BLaER1 treated with 17β-estradiol and CSF1 and Interleukin-3, amounts not matched to agents 10 nM and 100 nM (cell line): ENCODE measurements around the gene GFPT1.

ENCODE experiments used
- H3K27ac ChIP-seq, 11 experiments: shearing (Covaris generic); formaldehyde crosslinking; 2 replicates each; pipeline ENCODE4 v1.8.1; 2022
- H3K27me3 ChIP-seq, 11 experiments: shearing (Covaris generic); formaldehyde crosslinking; 2 replicates each; pipeline ENCODE4 v1.8.1; 2022
- H3K36me3 ChIP-seq, 11 experiments: shearing (Covaris generic); formaldehyde crosslinking; 2 replicates each; pipeline ENCODE4 v1.8.1; 2022
- H3K4me1 ChIP-seq, 10 experiments: shearing (Covaris generic); formaldehyde crosslinking; 2 replicates each; pipeline ENCODE4 v1.8.1; 2022
- H3K4me2 ChIP-seq, 11 experiments: shearing (Covaris generic); formaldehyde crosslinking; 2 replicates each; pipeline ENCODE4 v1.8.1; 2022
- H3K4me3 ChIP-seq, 10 experiments: shearing (Covaris generic); formaldehyde crosslinking; 2 replicates each; pipeline ENCODE4 v1.8.1; 2022
- H3K9ac ChIP-seq, 11 experiments: shearing (Covaris generic); formaldehyde crosslinking; 2 replicates each; pipeline ENCODE4 v1.8.1; 2022
- H3K9me3 ChIP-seq, 11 experiments: shearing (Covaris generic); formaldehyde crosslinking; replicated peaks in 1 of 11; 2 replicates each; pipeline ENCODE4 v1.8.1; 2022
- H4K20me1 ChIP-seq, 11 experiments: shearing (Covaris generic); formaldehyde crosslinking; 2 replicates each; pipeline ENCODE4 v1.8.1; 2022
- Cebpa-rat ChIP-seq, 11 experiments: shearing (Covaris generic); IDR thresholded peaks; 2 replicates each; pipeline ENCODE4 v1.8.1; 2022

Gene GFPT1

DNA sequence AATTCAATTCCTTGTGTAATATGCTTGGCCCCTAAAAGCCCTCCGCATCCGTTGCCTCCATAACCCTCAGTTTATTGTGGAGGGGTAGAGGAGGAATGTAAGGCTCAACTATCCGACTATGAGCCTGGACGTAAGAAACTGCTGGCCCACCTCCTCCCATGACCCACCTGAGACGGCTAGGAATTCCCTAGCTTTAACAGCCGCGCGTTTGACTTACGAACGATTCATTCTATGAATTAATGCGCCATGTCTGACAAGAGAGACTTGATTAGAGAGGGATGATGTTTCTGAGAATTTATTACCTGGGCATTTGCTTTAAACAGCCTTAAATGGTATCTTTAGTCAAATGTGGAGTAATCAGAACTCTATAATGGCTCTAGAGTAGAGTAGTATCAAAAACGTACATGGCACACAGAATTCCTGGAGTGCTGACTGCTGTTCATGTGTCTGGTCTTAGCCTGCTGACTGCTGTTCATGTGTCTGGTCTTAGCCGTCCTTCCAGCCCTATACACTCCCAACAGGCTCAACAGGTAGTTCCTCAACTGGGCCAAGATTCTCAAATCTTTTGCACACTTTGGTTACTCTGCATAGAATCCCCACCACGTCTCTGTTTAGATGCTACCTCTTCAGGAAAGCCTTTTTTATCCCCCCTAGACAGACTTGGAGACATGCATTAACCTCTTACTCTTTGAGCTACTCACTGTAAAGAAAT, 899 bp upstream of the GFPT1 start:
- no peak for TF ChIP-seq Cebpa-rat (IDR thresholded peaks at IDR 0.05)
- Histone ChIP-seq H3K4me1 (peaks cover 30 to 54% (median 37%) of the 10 kb centered on the region in 10 experiments), H3K9me3 (no peaks in the 10 kb centered on the region), H3K9ac (peak overlapping the region; percentile 77 to 88 (median 85)), H3K36me3 (peaks cover 0 to 6% (median under 1%) of the 10 kb centered on the region in 11 experiments; a peak in 7 of 22 replicates), H3K4me2 (peak overlapping the region; percentile 78 to 94 (median 91)), H3K27me3 (no peaks in the 10 kb centered on the region), H3K27ac (peak overlapping the region; percentile 66 to 85 (median 80)), H3K4me3 (peak overlapping the region; percentile 75 to 89 (median 80)), H4K20me1 (peaks cover 0 to 27% (median 2%) of the 10 kb centered on the region in 11 experiments; a peak in 9 of 22 replicates)

GRCh38 chr2:69386360-69386759, 667 bp downstream of the GFPT1 start:
- no peaks in the 10 kb centered on the region for H3K9me3 ChIP-seq
- H3K27ac ChIP-seq, result peak overlapping the region; percentile 66 to 85 (median 80)
- peak overlapping the region; percentile 75 to 89 (median 80) for H3K4me3 ChIP-seq
- no peaks in the 10 kb centered on the region for H3K27me3 ChIP-seq
- H3K4me1 ChIP-seq, result peaks cover 46 to 70% (median 53%) of the 10 kb centered on the region in 10 experiments
- H3K4me2 ChIP-seq, result peak overlapping the region; percentile 84 to 94 (median 91)
- TF ChIP-seq Cebpa-rat (IDR thresholded peaks at IDR 0.05), result no peak
- peaks cover 0 to 43% (median 11%) of the 10 kb centered on the region in 11 experiments; a peak in 12 of 22 replicates for H4K20me1 ChIP-seq
- peak overlapping the region; percentile 77 to 88 (median 85) for H3K9ac ChIP-seq
- H3K36me3 ChIP-seq, result peaks cover 0 to 15% (median 0%) of the 10 kb centered on the region in 11 experiments; a peak in 6 of 22 replicates

DNA sequence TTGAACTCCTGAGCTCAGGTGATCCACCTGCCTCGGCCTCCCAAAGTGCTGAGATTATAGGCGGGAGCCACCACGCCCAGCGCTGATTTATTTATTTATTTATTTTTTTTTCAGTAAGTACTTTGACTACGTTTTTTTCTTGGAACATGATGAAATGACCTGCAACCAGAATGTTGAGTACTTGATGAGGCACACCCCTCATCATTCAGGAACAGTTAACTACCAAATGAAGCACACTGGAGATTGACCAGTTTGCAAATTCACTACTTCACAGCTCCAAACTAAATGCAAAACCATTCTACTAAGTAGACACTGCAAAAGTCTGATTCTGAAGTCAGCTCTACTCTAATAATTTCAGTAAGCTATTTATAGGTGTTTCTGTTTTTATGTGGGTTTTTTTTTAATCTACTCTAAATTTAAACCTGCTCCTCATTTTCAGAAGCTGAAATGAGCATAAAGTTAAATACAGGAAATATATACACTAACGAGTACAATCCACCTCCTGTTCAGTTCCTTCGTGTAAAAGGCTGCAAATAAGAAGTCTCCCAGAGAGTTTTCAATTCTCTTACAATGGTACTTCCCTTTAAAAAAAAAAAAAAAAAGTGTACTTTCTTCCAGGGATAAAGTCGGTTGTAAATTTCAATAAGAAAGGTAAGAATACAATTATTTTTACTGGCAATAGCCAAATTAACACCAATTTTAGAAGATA, 1.4 kb downstream of the GFPT1 start:
- H3K9me3 ChIP-seq, result no peaks in the 10 kb centered on the region
- peaks cover 0 to 15% (median 0%) of the 10 kb centered on the region in 11 experiments; a peak in 6 of 22 replicates for H3K36me3 ChIP-seq
- H4K20me1 ChIP-seq, result peaks cover 0 to 50% (median 11%) of the 10 kb centered on the region in 11 experiments; a peak in 12 of 22 replicates
- H3K27ac ChIP-seq, result peak overlapping the region in 7 of 11 experiments; percentile 72 to 85 (median 81); a peak in 8 of 22 replicates
- H3K4me2 ChIP-seq, result peak overlapping the region; percentile 84 to 94 (median 91)
- peaks cover 54 to 70% (median 60%) of the 10 kb centered on the region in 10 experiments for H3K4me1 ChIP-seq
- no peaks in the 10 kb centered on the region for H3K27me3 ChIP-seq
- peak overlapping the region; percentile 75 to 89 (median 80) for H3K4me3 ChIP-seq
- peak overlapping the region; percentile 77 to 88 (median 85); a peak in 18 of 22 replicates for H3K9ac ChIP-seq
- no peak for TF ChIP-seq Cebpa-rat (IDR thresholded peaks at IDR 0.05)

GRCh38 chr2:69384618-69385081, 2.4 kb downstream of the GFPT1 start:
- no peak overlapping the region; a peak in 1 of 22 replicates for H3K9ac ChIP-seq
- H3K36me3 ChIP-seq, result peaks cover 5 to 21% (median 7%) of the 10 kb centered on the region in 11 experiments; a peak in 17 of 22 replicates
- no peak for TF ChIP-seq Cebpa-rat (IDR thresholded peaks at IDR 0.05)
- H3K9me3 ChIP-seq, result no peaks in the 10 kb centered on the region; a peak in 2 of 22 replicates
- H3K4me1 ChIP-seq, result peaks cover 51 to 68% (median 66%) of the 10 kb centered on the region in 10 experiments
- no peak overlapping the region for H3K27ac ChIP-seq
- H4K20me1 ChIP-seq, result peaks cover 0 to 60% (median 16%) of the 10 kb centered on the region in 11 experiments; a peak in 12 of 22 replicates
- peak overlapping the region; percentile 84 to 94 (median 91); a peak in 19 of 22 replicates for H3K4me2 ChIP-seq
- H3K4me3 ChIP-seq, result peak overlapping the region in 2 of 10 experiments; percentile 77 to 81; a peak in 1 of 20 replicates
- no peaks in the 10 kb centered on the region for H3K27me3 ChIP-seq

GRCh38 chr2:69383176-69383812, 3.7 kb downstream of the GFPT1 start:
- H3K4me2 ChIP-seq, result peak overlapping the region; percentile 13 to 94 (median 70); a peak in 12 of 22 replicates
- H4K20me1 ChIP-seq, result peaks cover 0 to 73% (median 16%) of the 10 kb centered on the region in 11 experiments; a peak in 12 of 22 replicates
- peak overlapping the region in 3 of 11 experiments; percentile 71 to 82 (median 80); a peak in 2 of 22 replicates for H3K27ac ChIP-seq
- no peak overlapping the region for H3K4me3 ChIP-seq
- H3K27me3 ChIP-seq, result no peaks in the 10 kb centered on the region
- peaks cover 10 to 34% (median 20%) of the 10 kb centered on the region in 11 experiments; a peak in 19 of 22 replicates for H3K36me3 ChIP-seq
- H3K9me3 ChIP-seq, result peaks cover 0 to 8% (median 2%) of the 10 kb centered on the region in 11 experiments; a peak in 9 of 22 replicates
- peaks cover 51 to 68% (median 65%) of the 10 kb centered on the region in 10 experiments for H3K4me1 ChIP-seq
- TF ChIP-seq Cebpa-rat (IDR thresholded peaks at IDR 0.05), result no peak
- H3K9ac ChIP-seq, result no peak overlapping the region

- Histone ChIP-seq H3K4me1 (peaks cover 45 to 61% (median 58%) of the 10 kb centered on the region in 10 experiments), H3K27ac (peak overlapping the region in 5 of 11 experiments; percentile 62 to 82 (median 78); a peak in 8 of 22 replicates), H3K9ac (no peak overlapping the region)
Measured at GRCh38 chr2:69382547-69382946, 4.5 kb downstream of the GFPT1 start.

DNA sequence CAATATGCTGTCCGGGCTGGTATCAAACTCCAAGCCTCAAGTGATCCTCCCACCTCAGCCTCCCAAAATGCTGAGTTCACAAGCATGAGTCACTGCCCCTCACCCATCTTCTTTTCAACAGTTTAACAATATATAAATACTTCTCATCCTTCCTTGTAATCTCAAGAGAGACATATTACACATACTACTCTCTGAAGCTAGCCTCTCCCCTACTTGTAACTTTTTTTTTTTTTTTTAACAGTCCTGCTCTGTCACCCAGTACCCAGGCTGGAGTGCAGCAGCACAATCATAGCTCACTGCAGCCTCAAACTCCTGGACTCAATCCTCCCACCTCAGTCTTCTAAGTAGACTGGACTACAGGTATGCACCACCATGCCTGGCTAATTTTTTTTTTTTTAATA, 5.7 kb downstream of the GFPT1 start:
- Histone ChIP-seq H3K27ac (peak overlapping the region in 10 of 11 experiments; percentile 46 to 82 (median 62); a peak in 18 of 22 replicates), H3K4me1 (peaks cover 43 to 60% (median 56%) of the 10 kb centered on the region in 10 experiments), H4K20me1 (peaks cover 2 to 93% (median 23%) of the 10 kb centered on the region in 11 experiments; a peak in 14 of 22 replicates), H3K36me3 (peaks cover 15 to 52% (median 30%) of the 10 kb centered on the region in 11 experiments; a peak in 21 of 22 replicates), H3K4me3 (no peak overlapping the region; a peak in 1 of 20 replicates), H3K9ac (peak overlapping the region in 7 of 11 experiments; percentile 18 to 69 (median 39); a peak in 11 of 22 replicates), H3K4me2 (peak overlapping the region; percentile 59 to 94 (median 70)), H3K9me3 (peaks cover 0 to 19% (median 13%) of the 10 kb centered on the region in 11 experiments; a peak in 16 of 22 replicates), H3K27me3 (no peaks in the 10 kb centered on the region)
- no peak; a peak in 1 of 22 replicates for TF ChIP-seq Cebpa-rat (IDR thresholded peaks at IDR 0.05)

More at GRCh38 chr2:69382547-69382946, 4.5 kb downstream of the GFPT1 start:
- H3K36me3 ChIP-seq, result peaks cover 15 to 41% (median 27%) of the 10 kb centered on the region in 11 experiments; a peak in 21 of 22 replicates
- no peak overlapping the region for H3K4me3 ChIP-seq
- peaks cover 0 to 16% (median 9%) of the 10 kb centered on the region in 11 experiments; a peak in 16 of 22 replicates for H3K9me3 ChIP-seq
- peaks cover 0 to 81% (median 16%) of the 10 kb centered on the region in 11 experiments; a peak in 13 of 22 replicates for H4K20me1 ChIP-seq
- peak overlapping the region; percentile 59 to 94 (median 70); a peak in 21 of 22 replicates for H3K4me2 ChIP-seq
- no peaks in the 10 kb centered on the region for H3K27me3 ChIP-seq
- TF ChIP-seq Cebpa-rat (IDR thresholded peaks at IDR 0.05), result no peak
